ENCODE measurements around the gene NXPH1. TPM values are rescaled to one million over a fixed set of nuclear protein-coding genes. Genes with fewer than 3 reads are reported as not detected.

Gene NXPH1
- total and polyA plus RNA-seq, 9 of the 15 experiments (the other 6 are each of a cell fraction or from before 2014, with no cell fraction given), result 0.16 TPM; not detected in 8

DNA sequence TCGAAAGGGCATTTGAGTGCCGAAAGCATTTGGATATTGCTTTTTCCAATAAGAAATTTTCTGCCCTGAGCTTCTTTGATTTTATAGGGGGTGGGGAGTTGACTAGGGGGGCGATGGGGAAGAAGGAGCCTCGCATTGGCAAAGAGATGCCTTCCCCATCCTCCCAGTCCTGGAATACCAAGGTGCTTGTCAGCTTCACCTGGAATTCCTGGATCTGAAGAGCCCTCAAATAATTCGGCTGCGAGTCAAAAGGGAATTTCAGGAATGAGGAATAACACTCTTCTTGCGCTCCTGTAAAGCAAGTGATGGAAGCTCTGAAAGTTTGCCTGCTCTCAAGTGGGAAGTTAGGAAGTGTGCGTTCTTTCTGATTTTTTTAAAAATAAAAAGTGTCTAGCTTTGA lies 7.3 kb downstream of the NXPH1 start:
- H3K27me3 ChIP-seq (ENCODE audit: control insufficient read depth in 2 of 2, insufficient read depth in 2 of 2, low read length in 2 of 2), result peaks cover 14 to 46% of the 10 kb centered on the region in 2 experiments; a peak in 4 of 5 replicates
- H3K36me3 ChIP-seq (ENCODE audit: control insufficient read depth, insufficient read depth, low read length), result no peaks in the 10 kb centered on the region
- no peak overlapping the region for H3K4me2 ChIP-seq (ENCODE audit: insufficient read depth, low read length)
- no peak for DNase-seq (ENCODE audit: extremely low read depth in 1 of 4, low spot score in 3 of 4)
- CTCF ChIA-PET (ENCODE audit: low intra/inter-chr PET ratio), result no interaction called here
- no peaks in the 10 kb centered on the region for H3K9me1 ChIP-seq (ENCODE audit: control insufficient read depth, insufficient read depth, low read length)
- no peaks in the 10 kb centered on the region for H3K79me2 ChIP-seq (ENCODE audit: control insufficient read depth, insufficient read depth, low read length)
- ATAC-seq, result no peak
- in situ Hi-C loops (cut with MboI), result no loop called here
- no peaks in the 10 kb centered on the region; the same call in 1 of the 2 replicates for H4K20me1 ChIP-seq (replicated peaks; ENCODE audit: control insufficient read depth, insufficient read depth, low read length)
- H3K9ac ChIP-seq (ENCODE audit: insufficient read depth in 1 of 2, low read depth in 2 of 2, low read length in 2 of 2), result no peak overlapping the region
- no peak overlapping the region for H3K4me3 ChIP-seq
- H3K9me3 ChIP-seq (replicated peaks; ENCODE audit: control insufficient read depth, insufficient read depth, low read depth, low read length), result no peaks in the 10 kb centered on the region
- peaks cover 0 to 10% of the 10 kb centered on the region in 2 experiments; a peak in 1 of 5 replicates for H3K4me1 ChIP-seq (replicated peaks in 1 of 2; ENCODE audit: control insufficient read depth in 2 of 2, insufficient read depth in 2 of 2, low read length in 2 of 2)
- no peak overlapping the region for H3K27ac ChIP-seq (ENCODE audit: extremely low read depth, low read depth, low read length)
- BruUV-seq (replicated peaks), result no TSS peak
- intact Hi-C loops (cut with micrococcal nuclease), result no loop called here
- no peak overlapping the region for H2AFZ ChIP-seq (ENCODE audit: low read depth, low read length)
- 4% methylated on average over 7 of the region's 8 CpGs for WGBS (ENCODE audit: insufficient coverage, low coverage, missing lambda C conversion rate)
- no peak for FAIRE-seq
- POLR2A ChIA-PET, result no interaction called here
- TF ChIP-seq ZNF778 (CRISPR knock-in tag; IDR thresholded peaks at IDR 0.05) (no peak), MAZ (CRISPR knock-in tag; conservative IDR thresholded peaks at IDR 0.05 in 1 of 2, IDR thresholded peaks at IDR 0.05 in 1 of 2) (no peak), HMG20A (CRISPR knock-in tag; conservative IDR thresholded peaks at IDR 0.05) (no peak), ELF2 (CRISPR knock-in tag; IDR thresholded peaks at IDR 0.05) (no peak), ZNF197 (CRISPR knock-in tag; IDR thresholded peaks at IDR 0.05; ENCODE audit: low read depth) (no peak), GMEB1 (CRISPR knock-in tag; IDR thresholded peaks at IDR 0.05) (no peak), HNRNPL (IDR thresholded peaks at IDR 0.05; ENCODE audit: low read depth, low read length) (no peak), ZNF609 (CRISPR knock-in tag; IDR thresholded peaks at IDR 0.05; ENCODE audit: borderline replicate concordance) (no peak), BRD4 (IDR thresholded peaks at IDR 0.05) (no peak), SNRNP70 (optimal IDR thresholded peaks at IDR 0.05; ENCODE audit: low read depth, low read length) (no peak), KLF6 (CRISPR knock-in tag; IDR thresholded peaks at IDR 0.05; ENCODE audit: borderline replicate concordance) (no peak)
- TF ChIP-seq, protein P1, sequence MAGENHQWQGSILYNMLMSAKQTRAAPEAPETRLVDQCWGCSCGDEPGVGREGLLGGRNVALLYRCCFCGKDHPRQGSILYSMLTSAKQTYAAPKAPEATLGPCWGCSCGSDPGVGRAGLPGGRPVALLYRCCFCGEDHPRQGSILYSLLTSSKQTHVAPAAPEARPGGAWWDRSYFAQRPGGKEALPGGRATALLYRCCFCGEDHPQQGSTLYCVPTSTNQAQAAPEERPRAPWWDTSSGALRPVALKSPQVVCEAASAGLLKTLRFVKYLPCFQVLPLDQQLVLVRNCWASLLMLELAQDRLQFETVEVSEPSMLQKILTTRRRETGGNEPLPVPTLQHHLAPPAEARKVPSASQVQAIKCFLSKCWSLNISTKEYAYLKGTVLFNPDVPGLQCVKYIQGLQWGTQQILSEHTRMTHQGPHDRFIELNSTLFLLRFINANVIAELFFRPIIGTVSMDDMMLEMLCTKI (IDR thresholded peaks at IDR 0.05; ENCODE audit: partially characterized antibody), result no peak
- TF ChIP-seq, protein P2, sequence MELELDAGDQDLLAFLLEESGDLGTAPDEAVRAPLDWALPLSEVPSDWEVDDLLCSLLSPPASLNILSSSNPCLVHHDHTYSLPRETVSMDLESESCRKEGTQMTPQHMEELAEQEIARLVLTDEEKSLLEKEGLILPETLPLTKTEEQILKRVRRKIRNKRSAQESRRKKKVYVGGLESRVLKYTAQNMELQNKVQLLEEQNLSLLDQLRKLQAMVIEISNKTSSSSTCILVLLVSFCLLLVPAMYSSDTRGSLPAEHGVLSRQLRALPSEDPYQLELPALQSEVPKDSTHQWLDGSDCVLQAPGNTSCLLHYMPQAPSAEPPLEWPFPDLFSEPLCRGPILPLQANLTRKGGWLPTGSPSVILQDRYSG (tag; conservative IDR thresholded peaks at IDR 0.05; ENCODE audit: low read depth), result no peak
